GM23338 (cell line): ENCODE results near the gene LAMA1. TPM values are rescaled to one million over a fixed set of nuclear protein-coding genes. Genes with fewer than 3 reads are reported as not detected.

ENCODE experiments used
- ATAC-seq: fragments of 200-7000 bp; cut with Tn5 transposase; 3 replicates; pipeline ENCODE4 v1.9.1; 2020
- DNase-seq: peaks from one replicate; pipeline ENCODE4 v3.0.0-alpha.2; 2015; ENCODE audit warnings: low spot score
- H2AFZ ChIP-seq: fragments of 200-600 bp; sonication (generic); 2 replicates; pipeline ENCODE4 v1.8.0; 2016; ENCODE audit warnings: antibody characterized with exemption, mild to moderate bottlenecking, moderate library complexity
- H3F3A ChIP-seq: fragments of 200-600 bp; sonication (generic); replicated peaks from 2 replicates; pipeline ENCODE4 v1.8.0; 2017; ENCODE audit warnings: antibody characterized with exemption, mixed run types, low read depth
- H3K27ac ChIP-seq: fragments of 200-600 bp; sonication (generic); 2 replicates; pipeline ENCODE4 v1.6.1; 2016; ENCODE audit warnings: low read depth
- H3K27me3 ChIP-seq: fragments of 200-600 bp; sonication (generic); 2 replicates; pipeline ENCODE4 v1.8.0; 2016; ENCODE audit warnings: mild to moderate bottlenecking, mixed run types, moderate library complexity; ENCODE audit not compliant: insufficient read depth
- H3K36me3 ChIP-seq: fragments of 200-600 bp; sonication (generic); 2 replicates; pipeline ENCODE4 v1.8.0; 2016; ENCODE audit warnings: mild to moderate bottlenecking; ENCODE audit not compliant: insufficient read depth
- H3K4me1 ChIP-seq: fragments of 200-600 bp; sonication (generic); 2 replicates; pipeline ENCODE4 v1.8.0; 2016; ENCODE audit warnings: mild to moderate bottlenecking, moderate library complexity; ENCODE audit not compliant: insufficient read depth
- H3K4me2 ChIP-seq: fragments of 200-600 bp; sonication (generic); 2 replicates; pipeline ENCODE4 v1.7.1; 2017; ENCODE audit warnings: mixed run types
- H3K4me3 ChIP-seq: fragments of 200-600 bp; sonication (generic); 2 replicates; pipeline ENCODE4 v1.6.1; 2016; ENCODE audit warnings: mixed run types
- H3K79me2 ChIP-seq: fragments of 200-600 bp; sonication (generic); replicated peaks from 2 replicates; pipeline ENCODE4 v1.8.0; 2017; ENCODE audit warnings: mild to moderate bottlenecking; ENCODE audit not compliant: insufficient read depth
- H3K9me2 ChIP-seq: fragments of 200-600 bp; sonication (generic); 2 replicates; pipeline ENCODE4 v1.8.0; 2017; ENCODE audit not compliant: insufficient read depth
- H4K20me1 ChIP-seq: fragments of 200-600 bp; sonication (generic); replicated peaks from 2 replicates; pipeline ENCODE4 v1.8.0; 2017; ENCODE audit warnings: mild to moderate bottlenecking; ENCODE audit not compliant: insufficient read depth
- H3K27ac Mint-ChIP-seq: 2 replicates; pipeline ENCODE4 v1.8.0; 2020; ENCODE audit warnings: inconsistent platforms, mild to moderate bottlenecking, moderate library complexity, mixed read lengths
- H3K27me3 Mint-ChIP-seq: 3 replicates; pipeline ENCODE4 v1.8.0; 2022; ENCODE audit warnings: low read depth, mild to moderate bottlenecking, moderate library complexity, mixed read lengths, inconsistent platforms; ENCODE audit not compliant: insufficient read depth, poor library complexity
- H3K36me3 Mint-ChIP-seq: 3 replicates; pipeline ENCODE4 v1.8.0; 2021; ENCODE audit warnings: low read depth, mild to moderate bottlenecking, inconsistent platforms, moderate library complexity, mixed read lengths
- H3K4me1 Mint-ChIP-seq: 3 replicates; pipeline ENCODE4 v1.8.0; 2020; ENCODE audit warnings: mild to moderate bottlenecking, inconsistent platforms, mixed read lengths
- H3K4me3 Mint-ChIP-seq: 3 replicates; pipeline ENCODE4 v1.8.0; 2021; ENCODE audit warnings: moderate library complexity, mild to moderate bottlenecking, inconsistent platforms, mixed read lengths
- H3K9me3 Mint-ChIP-seq: 3 replicates; pipeline ENCODE4 v1.8.0; 2020; ENCODE audit warnings: moderate library complexity, mild to moderate bottlenecking, inconsistent platforms, mixed read lengths
- CREB1 ChIP-seq: fragments of 250-450 bp; sonication (Bioruptor Pico); IDR thresholded peaks from 2 replicates; pipeline ENCODE4 v1.5.0; 2020; ENCODE audit warnings: low read depth, mild to moderate bottlenecking, moderate library complexity
- CTCF ChIP-seq, 2 experiments: fragments of 200-600 bp in 1 of 2; sonication (generic) in 1 of 2; conservative IDR thresholded peaks; 2 replicates each; pipeline versions ENCODE4 v1.5.1 to v1.6.1; 2016 to 2017; ENCODE audit warnings: antibody characterized with exemption in 2 of 2, low read depth in 2 of 2, mild to moderate bottlenecking in 2 of 2, moderate library complexity in 1 of 2
- EZH2 ChIP-seq: fragments of 200-600 bp; sonication (generic); IDR thresholded peaks from one replicate; pipeline ENCODE4 v1.8.0; 2017; ENCODE audit warnings: antibody characterized with exemption, mild to moderate bottlenecking, low read depth; ENCODE audit not compliant: unreplicated experiment
- EZH2phosphoT487 ChIP-seq: fragments of 200-600 bp; sonication (generic); IDR thresholded peaks from one replicate; pipeline ENCODE4 v1.8.1; 2018; ENCODE audit warnings: antibody characterized with exemption; ENCODE audit not compliant: unreplicated experiment
- JUNB ChIP-seq: IDR thresholded peaks from one replicate; pipeline ENCODE4 v1.6.1; 2016; ENCODE audit warnings: antibody characterized with exemption; ENCODE audit not compliant: unreplicated experiment
- NANOG ChIP-seq: IDR thresholded peaks from 2 replicates; pipeline ENCODE4 v1.6.1; 2016; ENCODE audit warnings: antibody characterized with exemption, borderline replicate concordance
- POLR2AphosphoS5 ChIP-seq: IDR thresholded peaks from 2 replicates; pipeline ENCODE4 v1.6.1; 2016; ENCODE audit warnings: antibody characterized with exemption, low read depth
- STAT1 ChIP-seq: IDR thresholded peaks from one replicate; pipeline ENCODE4 v1.6.1; 2016; ENCODE audit warnings: antibody characterized with exemption; ENCODE audit not compliant: unreplicated experiment
- ZNF114 ChIP-seq: fragments of 250-450 bp; sonication (Bioruptor Pico); IDR thresholded peaks from 2 replicates; pipeline ENCODE4 v1.5.0; 2020; ENCODE audit warnings: mild to moderate bottlenecking, moderate library complexity
- ZNF331 ChIP-seq: fragments of 250-450 bp; sonication (Bioruptor Pico); IDR thresholded peaks from 2 replicates; pipeline ENCODE4 v1.5.0; 2020; ENCODE audit warnings: low read depth, mild to moderate bottlenecking, moderate library complexity
- ZNF462 ChIP-seq: fragments of 250-450 bp; sonication (Bioruptor Pico); IDR thresholded peaks from 2 replicates; pipeline ENCODE4 v1.5.0; 2020; ENCODE audit warnings: mild to moderate bottlenecking, moderate library complexity
- polyA plus RNA-seq: library from polyadenylated mRNA; unstranded; fragments of >200 nt; fragmentation: Nextera tagmentation; extraction: Ambion mirVana; gene quantifications from 2 replicates; pipeline ENCODE4 v1.2.1, GENCODE V29; 2016
- total RNA-seq: library from RNA; depleted of rRNA; stranded (reverse); fragments of >200 nt; shearing (Covaris generic); gene quantifications from 2 replicates; pipeline ENCODE4 v1.2.3, GENCODE V29; 2014
- TF ChIP-seq, protein P1 (sequence below): IDR thresholded peaks from one replicate; pipeline ENCODE4 v1.6.1; 2018; ENCODE audit warnings: antibody characterized with exemption; ENCODE audit not compliant: unreplicated experiment
- TF ChIP-seq, protein P2 (sequence below): IDR thresholded peaks from 2 replicates; pipeline ENCODE4 v1.6.1; 2016; ENCODE audit warnings: antibody characterized with exemption

Gene LAMA1
- total and polyA plus RNA-seq, 2 experiments from 2014 or later = 14.8 to 52.3 TPM

DNA sequence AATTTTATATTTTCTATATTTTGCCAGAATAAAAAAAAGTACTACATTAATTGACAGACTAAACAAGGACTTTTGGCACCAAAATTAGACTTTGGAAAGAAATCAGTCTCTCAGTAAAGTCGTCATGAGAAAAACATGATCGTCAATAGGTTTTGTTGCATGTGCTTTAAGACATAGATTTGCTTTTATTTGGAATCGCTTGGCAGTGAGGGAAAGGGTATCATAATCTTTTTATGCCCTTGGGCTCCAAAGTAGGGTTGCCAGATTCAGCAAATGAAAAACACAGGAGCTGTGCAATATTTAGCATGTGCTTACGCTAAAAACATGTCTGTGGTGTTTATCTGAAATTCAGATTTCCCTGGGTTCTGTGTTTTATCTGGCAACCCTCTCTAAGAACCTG lies 177.6 kb downstream of the LAMA1 start:
- peaks cover 3% of the 10 kb centered on the region for H3K27me3 Mint-ChIP-seq

More for the DNA sequence above, 177.6 kb downstream of the LAMA1 start:
- H3F3A ChIP-seq = no peaks in the 10 kb centered on the region
- Mint-ChIP-seq H3K27ac (no peak overlapping the region), H3K4me3 (no peak overlapping the region), H3K4me1 (no peaks in the 10 kb centered on the region), H3K9me3 (no peaks in the 10 kb centered on the region), H3K36me3 (peaks cover 17% of the 10 kb centered on the region)
- H3K4me3 ChIP-seq = no peak overlapping the region
- no peaks in the 10 kb centered on the region for H3K79me2 ChIP-seq
- DNase-seq = no peak
- TF ChIP-seq, protein P1, sequence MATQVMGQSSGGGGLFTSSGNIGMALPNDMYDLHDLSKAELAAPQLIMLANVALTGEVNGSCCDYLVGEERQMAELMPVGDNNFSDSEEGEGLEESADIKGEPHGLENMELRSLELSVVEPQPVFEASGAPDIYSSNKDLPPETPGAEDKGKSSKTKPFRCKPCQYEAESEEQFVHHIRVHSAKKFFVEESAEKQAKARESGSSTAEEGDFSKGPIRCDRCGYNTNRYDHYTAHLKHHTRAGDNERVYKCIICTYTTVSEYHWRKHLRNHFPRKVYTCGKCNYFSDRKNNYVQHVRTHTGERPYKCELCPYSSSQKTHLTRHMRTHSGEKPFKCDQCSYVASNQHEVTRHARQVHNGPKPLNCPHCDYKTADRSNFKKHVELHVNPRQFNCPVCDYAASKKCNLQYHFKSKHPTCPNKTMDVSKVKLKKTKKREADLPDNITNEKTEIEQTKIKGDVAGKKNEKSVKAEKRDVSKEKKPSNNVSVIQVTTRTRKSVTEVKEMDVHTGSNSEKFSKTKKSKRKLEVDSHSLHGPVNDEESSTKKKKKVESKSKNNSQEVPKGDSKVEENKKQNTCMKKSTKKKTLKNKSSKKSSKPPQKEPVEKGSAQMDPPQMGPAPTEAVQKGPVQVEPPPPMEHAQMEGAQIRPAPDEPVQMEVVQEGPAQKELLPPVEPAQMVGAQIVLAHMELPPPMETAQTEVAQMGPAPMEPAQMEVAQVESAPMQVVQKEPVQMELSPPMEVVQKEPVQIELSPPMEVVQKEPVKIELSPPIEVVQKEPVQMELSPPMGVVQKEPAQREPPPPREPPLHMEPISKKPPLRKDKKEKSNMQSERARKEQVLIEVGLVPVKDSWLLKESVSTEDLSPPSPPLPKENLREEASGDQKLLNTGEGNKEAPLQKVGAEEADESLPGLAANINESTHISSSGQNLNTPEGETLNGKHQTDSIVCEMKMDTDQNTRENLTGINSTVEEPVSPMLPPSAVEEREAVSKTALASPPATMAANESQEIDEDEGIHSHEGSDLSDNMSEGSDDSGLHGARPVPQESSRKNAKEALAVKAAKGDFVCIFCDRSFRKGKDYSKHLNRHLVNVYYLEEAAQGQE = no peak
- TF ChIP-seq CREB1 (no peak), ZNF114 (CRISPR knock-in tag) (no peak), ZNF462 (CRISPR knock-in tag) (no peak), CTCF (conservative IDR thresholded peaks at IDR 0.05; ENCODE audit: low read depth in 2 of 2) (no peak), STAT1 (no peak), EZH2 (no peak), ZNF331 (CRISPR knock-in tag) (no peak), NANOG (no peak), EZH2phosphoT487 (no peak), JUNB (no peak), POLR2AphosphoS5 (no peak)
- TF ChIP-seq, protein P2, sequence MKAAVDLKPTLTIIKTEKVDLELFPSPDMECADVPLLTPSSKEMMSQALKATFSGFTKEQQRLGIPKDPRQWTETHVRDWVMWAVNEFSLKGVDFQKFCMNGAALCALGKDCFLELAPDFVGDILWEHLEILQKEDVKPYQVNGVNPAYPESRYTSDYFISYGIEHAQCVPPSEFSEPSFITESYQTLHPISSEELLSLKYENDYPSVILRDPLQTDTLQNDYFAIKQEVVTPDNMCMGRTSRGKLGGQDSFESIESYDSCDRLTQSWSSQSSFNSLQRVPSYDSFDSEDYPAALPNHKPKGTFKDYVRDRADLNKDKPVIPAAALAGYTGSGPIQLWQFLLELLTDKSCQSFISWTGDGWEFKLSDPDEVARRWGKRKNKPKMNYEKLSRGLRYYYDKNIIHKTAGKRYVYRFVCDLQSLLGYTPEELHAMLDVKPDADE = no peak
- no peak for ATAC-seq
- no peak overlapping the region for H3K27ac ChIP-seq
- H4K20me1 ChIP-seq = no peaks in the 10 kb centered on the region
- no peak overlapping the region for H3K4me2 ChIP-seq
- no peak overlapping the region for H2AFZ ChIP-seq
- no peaks in the 10 kb centered on the region for H3K9me2 ChIP-seq
- H3K36me3 ChIP-seq = peaks cover 5% of the 10 kb centered on the region; the same call in 1 of the 2 replicates
- no peaks in the 10 kb centered on the region for H3K4me1 ChIP-seq
- no peaks in the 10 kb centered on the region for H3K27me3 ChIP-seq
